Panc1 (cell line): ENCODE measurements around the gene VPS4B. TPM values are rescaled to one million over a fixed set of nuclear protein-coding genes. Genes with fewer than 3 reads are reported as not detected.

Experiments
- ATAC-seq: fragments of 200-7000 bp; cut with Tn5 transposase; 2 replicates; pipeline ENCODE4 v1.9.1; 2020; ENCODE audit warnings: mild to moderate bottlenecking, moderate library complexity
- BruUV-seq: library from RNA; stranded (reverse); fragments of 400-500 nt; replicated peaks from 2 replicates; lab custom pipeline; 2021; lab: Mats Ljungman, UMichigan
- CTCF ChIA-PET: fragments of 300-600 bp; sonication (Branson Sonifier 250); formaldehyde crosslinking; loops from one replicate; lab custom pipeline; 2022; ENCODE audit warnings: antibody characterized with exemption; lab: Charles Lee
- POLR2A ChIA-PET: fragments of 300-600 bp; sonication (Branson Sonifier 250); formaldehyde crosslinking; loops from one replicate; lab custom pipeline; 2022; ENCODE audit warnings: antibody characterized with exemption; lab: Charles Lee
- DNase-seq: peaks from one replicate; pipeline ENCODE4 v3.0.0-alpha.2; 2010; ENCODE audit warnings: low read depth, low spot score
- H3K27ac ChIP-seq: 2 replicates; pipeline ENCODE4 v1.5.1; 2011; ENCODE audit warnings: mild to moderate bottlenecking, low read length, inconsistent platforms
- H3K27me3 ChIP-seq: fragments of 200-500 bp; sonication (Bioruptor generic); 2 replicates; pipeline ENCODE4 v1.6.0; 2014; ENCODE audit warnings: low read length, inconsistent platforms; ENCODE audit not compliant: control insufficient read depth, insufficient read depth
- H3K36me3 ChIP-seq: fragments of 200-500 bp; sonication (Bioruptor generic); 2 replicates; pipeline ENCODE4 v1.5.1; 2014; ENCODE audit warnings: inconsistent platforms, mild to moderate bottlenecking, low read length, moderate library complexity; ENCODE audit not compliant: control insufficient read depth, insufficient read depth
- H3K4me1 ChIP-seq: 2 replicates; pipeline ENCODE4 v1.5.1; 2011; ENCODE audit warnings: inconsistent platforms, mild to moderate bottlenecking, low read length, moderate library complexity; ENCODE audit not compliant: control insufficient read depth, insufficient read depth
- H3K4me3 ChIP-seq, 2 experiments: 2 replicates each; pipeline ENCODE4 v1.5.1; 2011 to 2012; ENCODE audit warnings: low read depth in 2 of 2, low read length in 2 of 2, mild to moderate bottlenecking in 2 of 2, inconsistent platforms in 1 of 2, moderate library complexity in 1 of 2
- H3K9me3 ChIP-seq: fragments of 200-500 bp; sonication (Bioruptor generic); 2 replicates; pipeline ENCODE4 v1.5.1; 2014; ENCODE audit warnings: low read depth, mild to moderate bottlenecking, inconsistent platforms, low read length, moderate library complexity; ENCODE audit not compliant: control insufficient read depth, insufficient read depth
- CTCF ChIP-seq: fragments of 450-650 bp; IDR thresholded peaks from 2 replicates; pipeline ENCODE4 v1.5.1; 2017; ENCODE audit warnings: mild to moderate bottlenecking
- POLR2AphosphoS5 ChIP-seq: IDR thresholded peaks from 2 replicates; pipeline ENCODE4 v1.6.1; 2012; ENCODE audit warnings: mild to moderate bottlenecking, low read depth, low read length, moderate library complexity
- in situ Hi-C: cut with HindIII; loops from 2 replicates; pipeline ENCODE4 v1.10.0; 2016; ENCODE audit warnings: low sequenced_read_pairs, low pct_unique_long_range_greater_than_20kb
- intact Hi-C: fragments of 100-400 bp; cut with micrococcal nuclease; formaldehyde crosslinking; loops from one replicate; pipeline ENCODE4 v1.10.0; 2022; ENCODE audit not compliant: unreplicated experiment
- total RNA-seq: library from RNA; stranded (reverse); gene quantifications from one replicate; pipeline ENCODE4 v1.2.1, GENCODE V29; 2021; ENCODE audit not compliant: unreplicated experiment

Gene VPS4B
- total RNA-seq, 1 experiment from 2014 or later, result 44.5 TPM

DNA sequence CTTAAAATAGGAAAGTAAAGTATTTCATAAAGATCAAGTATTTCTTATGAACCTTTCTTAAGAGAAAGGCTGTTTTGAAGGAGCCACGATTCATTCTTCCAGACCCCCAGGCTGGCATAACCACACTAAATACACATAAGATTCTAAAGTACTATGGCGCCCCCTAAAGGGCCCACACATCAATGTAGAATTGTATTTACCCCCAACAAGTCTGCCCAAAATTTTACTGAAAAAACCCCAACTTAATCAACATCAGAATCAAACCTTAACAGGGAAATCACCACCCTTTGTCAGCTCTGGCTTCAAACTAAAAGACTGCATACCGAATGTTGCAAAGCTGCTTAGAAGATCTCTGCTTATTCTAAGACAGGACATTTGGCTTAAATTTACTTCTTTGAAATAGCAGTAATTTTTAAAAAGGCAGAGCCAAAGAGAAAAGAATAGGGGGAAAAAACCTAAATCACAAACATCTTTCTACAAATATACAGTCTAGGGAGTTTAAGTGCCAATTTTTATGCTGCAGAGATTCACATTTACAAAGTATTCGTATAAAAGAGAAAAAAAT lies 82.3 kb downstream of the VPS4B start:
- no peaks in the 10 kb centered on the region; the same call in 1 of the 2 replicates for H3K36me3 ChIP-seq
- H3K27me3 ChIP-seq, result no peaks in the 10 kb centered on the region
- H3K4me3 ChIP-seq, result no peak overlapping the region
- ChIA-PET POLR2A (no interaction called here), CTCF (interaction anchor here (0.6 kb wide), 1 partner anchor 191 kb away, joined by 3 read pairs; no protein-coding TSS in a partner anchor)
- DNase-seq (no peak), ATAC-seq (no peak)
- in situ Hi-C loops, result no loop called here
- no TSS peak for BruUV-seq
- no peak overlapping the region for H3K27ac ChIP-seq
- intact Hi-C loops, result no loop called here
- TF ChIP-seq CTCF (peak; percentile 51; the same call in 1 of the 2 replicates), POLR2AphosphoS5 (no peak)
- no peaks in the 10 kb centered on the region for H3K9me3 ChIP-seq
- no peaks in the 10 kb centered on the region for H3K4me1 ChIP-seq

Other genes starting within 250 kb of the VPS4B start
- gene BCL2, start 102.7 kb downstream of the VPS4B start, total RNA-seq, result 0.72 TPM
- gene KDSR, start 55.3 kb downstream of the VPS4B start, total RNA-seq, result 29.8 TPM
- not detected for gene SERPINB5, start 54.5 kb upstream of the VPS4B start, total RNA-seq
- not detected for gene SERPINB12, start 119.9 kb upstream of the VPS4B start, total RNA-seq
- gene SERPINB13, start 164.9 kb upstream of the VPS4B start, total RNA-seq, result not detected
- not detected for gene SERPINB4, start 221.8 kb upstream of the VPS4B start, total RNA-seq
- gene SERPINB3, start 239.4 kb upstream of the VPS4B start, total RNA-seq, result not detected